Stromal cell of bone marrow (primary cell): ENCODE measurements around the gene RASL12.

Experiments used
- DNase-seq: peaks from one replicate; pipeline ENCODE4 v3.0.0-alpha.2; 2012; ENCODE audit warnings: low read depth

The RASL12 gene

DNA sequence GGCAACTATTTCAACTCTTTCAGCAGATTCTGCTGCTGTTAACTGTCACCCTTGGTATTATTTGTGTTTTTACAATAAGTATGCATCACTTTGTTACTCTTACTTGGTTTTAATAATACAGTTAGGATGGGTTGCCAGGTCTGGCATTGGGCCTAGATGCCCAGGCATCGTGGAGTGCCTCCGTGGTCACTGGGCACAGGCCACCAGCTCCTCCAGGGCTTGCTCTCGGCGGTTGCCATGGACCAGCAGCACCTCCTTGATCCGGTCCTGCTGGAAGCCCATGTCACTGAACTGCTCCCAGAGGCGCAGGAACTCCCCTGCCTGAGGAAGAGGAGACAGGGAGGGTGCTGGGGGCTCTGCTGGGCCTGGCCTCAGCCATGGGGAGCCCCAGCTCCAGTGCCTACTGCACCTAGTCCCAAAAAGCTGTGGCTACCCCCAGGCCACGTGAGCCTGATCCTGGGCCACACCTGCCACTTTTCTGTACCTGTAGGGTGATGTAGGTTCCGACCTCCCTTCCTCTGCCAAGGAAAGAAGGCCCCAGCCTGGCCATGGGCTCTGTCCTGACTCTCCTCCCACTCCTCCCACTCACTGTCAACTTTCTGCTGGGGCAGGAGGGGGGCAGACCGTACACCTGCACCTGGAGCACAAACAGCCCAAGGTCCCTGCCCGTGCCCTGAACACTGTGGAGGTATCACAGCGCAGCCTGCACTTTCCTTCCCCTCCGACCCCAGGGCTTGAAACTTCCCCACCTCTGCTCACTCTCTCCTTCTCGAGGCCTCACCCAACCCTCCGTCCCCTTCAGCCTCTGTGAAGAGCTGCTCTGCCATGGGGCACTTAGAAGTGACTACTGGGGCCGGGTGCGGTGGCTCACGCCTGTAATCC, 25.4 kb upstream of the RASL12 start:
- DNase-seq: no peak

DNA sequence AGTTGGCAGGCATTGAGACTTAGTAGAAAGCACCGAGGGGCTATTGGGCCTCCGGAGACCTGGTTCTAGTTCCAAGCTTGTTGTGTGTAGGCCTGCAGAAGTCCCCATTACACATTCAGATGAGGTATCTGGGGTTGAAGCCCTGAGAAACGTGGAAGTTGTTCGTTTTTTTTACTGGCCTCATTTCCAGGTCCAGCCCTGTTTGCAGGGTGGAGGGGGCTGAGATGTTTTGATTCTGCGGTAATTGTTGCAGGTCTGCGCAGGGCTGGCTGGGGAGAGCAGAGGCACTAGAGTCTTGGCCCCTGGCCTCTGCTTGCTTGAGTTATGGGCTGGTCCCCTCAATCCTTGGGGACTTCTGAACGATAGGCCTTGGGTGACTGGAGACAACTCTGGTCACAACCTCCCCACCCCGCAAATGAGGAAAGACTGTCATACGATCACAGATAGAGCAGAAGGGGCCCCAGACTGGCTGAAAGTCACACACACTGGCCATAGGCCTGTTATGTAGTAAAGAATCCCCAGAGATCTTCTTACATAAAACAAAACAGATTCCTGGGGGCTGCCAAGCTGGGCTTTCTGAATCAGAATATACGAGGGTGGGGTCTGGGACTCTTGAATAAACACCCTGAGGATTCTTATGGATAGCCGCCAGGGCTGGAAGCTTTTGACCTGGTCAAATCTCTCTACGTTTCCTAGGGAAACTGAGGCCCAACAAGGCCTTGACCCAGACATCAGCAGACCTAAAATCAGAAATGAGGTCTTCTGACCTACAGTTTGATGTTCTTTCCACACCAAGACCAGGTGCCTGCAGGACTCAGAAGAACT, 24.4 kb upstream of the RASL12 start:
- DNase-seq: no peak

DNA sequence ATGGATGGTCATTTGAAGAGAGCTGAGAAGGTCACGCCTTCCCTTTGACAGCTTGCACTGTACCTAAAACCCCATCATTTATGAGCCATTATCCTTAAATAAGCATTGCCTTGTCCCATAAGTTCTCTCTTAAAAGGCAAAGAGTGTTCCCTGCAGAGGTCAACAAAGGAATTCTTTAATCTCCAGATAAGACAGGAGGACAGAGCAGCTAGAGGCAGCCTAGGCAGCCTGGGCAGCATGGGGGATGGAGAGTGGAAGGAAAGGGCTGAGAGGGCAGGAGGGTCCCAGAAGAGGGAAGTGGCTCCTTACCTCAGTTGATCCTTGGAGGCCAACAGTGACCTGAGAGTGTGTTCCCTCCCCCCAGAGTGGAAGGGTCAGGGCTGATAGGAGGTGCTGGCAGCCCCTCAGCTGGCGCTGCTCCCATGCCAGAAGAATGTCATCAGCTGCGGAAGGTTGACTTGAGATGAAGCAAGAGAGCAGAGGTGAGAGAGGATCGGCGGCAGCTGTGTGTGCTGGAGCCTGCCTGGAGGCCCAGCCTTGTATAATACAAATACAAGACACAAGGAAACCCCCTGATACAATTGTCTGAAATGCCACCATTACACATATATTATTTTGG, 21.5 kb upstream of the RASL12 start:
- DNase-seq: no peak

DNA sequence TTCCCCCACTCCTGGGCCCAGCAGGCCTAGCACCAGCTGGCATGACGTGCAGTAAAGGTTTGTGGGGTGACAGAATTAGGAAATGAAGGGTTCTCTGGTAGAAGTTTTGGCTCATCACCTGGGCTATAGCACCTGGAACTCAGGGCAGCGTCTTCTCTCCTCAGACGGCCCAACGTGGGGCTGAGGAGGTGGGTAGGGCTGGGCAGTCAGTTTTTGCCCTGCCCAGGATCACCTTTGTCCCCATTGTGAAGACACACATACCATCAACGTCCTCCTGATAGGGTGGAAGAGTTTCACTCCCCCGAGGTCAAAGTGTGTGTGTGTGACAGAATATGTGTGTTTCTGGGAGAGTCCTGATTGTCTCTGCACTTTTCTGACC, 20.8 kb upstream of the RASL12 start:
- DNase-seq: no peak

DNA sequence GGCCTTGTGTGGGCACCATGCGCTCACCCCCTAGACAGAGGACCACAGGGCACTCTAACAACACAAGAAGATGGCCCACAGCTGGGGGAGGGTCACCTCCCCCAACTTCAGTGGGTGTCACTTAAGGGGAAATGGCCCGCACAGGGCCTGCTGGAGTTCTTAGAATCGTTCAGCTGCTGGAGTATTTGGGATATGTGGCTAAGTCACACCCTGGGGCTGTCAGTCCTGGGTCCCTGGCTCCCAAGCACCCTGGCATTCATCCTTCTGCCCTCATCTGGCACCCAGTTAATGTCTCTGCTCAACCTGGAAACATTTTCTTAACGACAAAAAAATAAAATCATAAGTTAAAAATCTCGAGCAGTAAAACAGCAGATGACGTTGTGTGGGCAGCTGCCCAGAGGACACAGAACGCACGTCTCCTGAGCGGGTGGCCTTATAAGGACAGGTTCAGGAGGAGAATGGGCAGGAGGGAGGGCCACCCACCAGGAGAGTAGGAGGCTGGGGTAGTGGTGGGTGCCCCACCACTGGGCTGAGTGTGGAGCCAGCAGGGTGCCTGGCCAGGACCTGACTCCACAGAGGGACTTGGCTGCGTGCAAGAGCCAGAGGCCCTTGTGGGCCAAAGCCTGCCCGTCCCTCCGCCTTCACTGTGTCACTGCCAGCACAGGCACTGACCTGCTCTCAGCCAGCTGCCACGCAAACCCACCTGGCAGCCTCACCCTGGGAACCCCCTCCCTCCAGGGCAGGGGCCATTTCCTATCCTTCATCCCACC, 20.3 kb upstream of the RASL12 start:
- no peak for DNase-seq

DNA sequence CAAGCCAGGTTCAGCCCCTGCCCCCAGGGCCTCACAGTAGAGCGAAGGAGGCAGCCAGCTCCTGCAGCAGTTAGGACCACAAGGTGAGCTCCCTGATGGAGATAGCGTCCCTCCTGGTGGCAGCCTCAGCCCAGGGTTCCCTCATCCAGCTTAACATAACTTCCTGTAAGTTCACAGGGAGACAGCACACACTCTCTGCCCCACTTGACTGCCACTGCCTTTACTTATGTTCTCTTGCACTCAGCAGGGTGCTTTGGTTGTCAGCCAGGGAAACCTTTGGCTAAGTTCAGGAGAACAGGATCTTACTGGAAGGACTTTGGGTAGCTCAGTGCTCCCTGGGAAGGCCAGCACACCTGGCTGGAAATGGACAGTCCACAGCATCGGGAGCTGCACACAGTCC, 19.6 kb upstream of the RASL12 start:
- no peak for DNase-seq

DNA sequence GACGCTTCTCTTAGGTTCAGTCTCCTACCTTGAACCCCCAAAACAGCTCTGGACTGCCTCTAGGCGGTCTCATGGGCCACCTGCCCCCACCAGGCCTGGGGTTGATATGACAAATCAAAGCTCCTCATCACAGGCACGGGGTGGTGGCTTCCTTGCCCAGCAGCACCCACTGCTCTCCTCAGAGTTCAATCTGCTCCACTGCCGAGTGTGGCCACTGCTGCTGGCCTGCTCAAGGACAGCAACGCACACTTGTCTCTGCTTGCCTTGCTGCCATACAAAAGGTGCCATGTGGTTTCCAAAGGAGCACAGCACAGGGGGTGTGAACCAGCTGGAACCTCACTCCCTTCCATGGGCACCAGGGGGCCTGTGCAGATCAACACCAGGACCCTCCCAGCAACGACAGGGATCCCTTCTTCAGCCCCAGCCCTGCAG, 18.9 kb upstream of the RASL12 start:
- no peak for DNase-seq

DNA sequence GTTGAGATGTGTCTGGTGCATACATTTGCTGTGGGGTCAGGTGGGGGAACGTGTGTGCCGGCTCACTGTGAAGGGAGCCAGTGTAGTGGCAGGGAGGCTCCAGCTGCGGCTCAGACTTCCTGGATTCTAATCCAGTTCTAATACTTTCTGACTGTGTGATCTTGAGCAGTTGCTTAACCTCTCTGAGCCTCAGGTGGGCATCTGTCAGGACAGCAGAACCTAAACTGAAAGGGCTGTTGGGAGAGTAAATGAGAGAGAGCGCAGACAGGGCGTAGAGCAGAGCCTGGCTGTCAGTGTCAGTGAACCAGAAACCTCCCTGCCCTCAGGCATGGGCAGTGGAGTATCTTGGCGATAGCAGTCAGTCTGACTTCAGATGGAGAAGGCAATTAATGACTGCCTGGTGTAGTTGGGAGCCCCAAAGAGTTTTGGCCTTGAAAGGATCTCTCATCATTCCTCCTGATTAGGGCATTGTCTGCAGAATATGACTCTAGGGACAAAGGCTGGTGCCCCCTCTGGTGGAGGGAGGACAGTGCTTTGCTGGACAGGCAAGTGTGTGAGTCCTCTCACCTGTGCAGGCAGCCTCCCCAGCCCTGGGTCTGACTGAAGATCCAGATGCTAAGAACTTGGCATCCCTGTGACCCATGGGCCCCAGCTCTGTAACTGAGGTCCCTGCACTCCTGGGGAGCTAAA, 18.3 kb upstream of the RASL12 start:
- no peak for DNase-seq

DNA sequence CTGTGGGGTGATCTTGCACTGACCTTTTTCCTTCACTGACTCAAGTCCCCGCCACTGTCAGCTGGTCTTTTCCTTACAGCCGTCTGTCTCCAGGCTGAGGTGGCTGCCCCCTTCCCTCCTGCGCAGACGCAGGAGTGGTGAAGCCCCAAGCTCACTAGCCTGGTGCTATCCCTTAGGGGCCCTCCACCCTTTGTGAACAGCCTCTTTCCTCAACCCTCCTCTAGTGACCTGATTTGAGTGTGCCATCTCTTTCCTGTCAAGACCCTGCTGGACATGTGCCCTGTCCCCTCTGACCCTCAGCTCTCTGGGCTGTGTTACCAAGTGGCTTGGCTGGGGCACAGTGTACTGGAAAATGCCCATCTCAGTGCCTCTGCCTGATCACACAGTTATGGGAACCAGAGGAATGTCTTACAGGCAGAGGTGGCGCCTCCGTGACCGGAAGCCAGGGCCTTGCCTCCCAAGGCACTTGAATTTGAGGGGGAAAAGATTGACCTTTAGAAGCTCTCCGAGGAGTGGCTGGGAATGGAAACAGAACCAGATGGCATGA, 17.5 kb upstream of the RASL12 start:
- DNase-seq: no peak

DNA sequence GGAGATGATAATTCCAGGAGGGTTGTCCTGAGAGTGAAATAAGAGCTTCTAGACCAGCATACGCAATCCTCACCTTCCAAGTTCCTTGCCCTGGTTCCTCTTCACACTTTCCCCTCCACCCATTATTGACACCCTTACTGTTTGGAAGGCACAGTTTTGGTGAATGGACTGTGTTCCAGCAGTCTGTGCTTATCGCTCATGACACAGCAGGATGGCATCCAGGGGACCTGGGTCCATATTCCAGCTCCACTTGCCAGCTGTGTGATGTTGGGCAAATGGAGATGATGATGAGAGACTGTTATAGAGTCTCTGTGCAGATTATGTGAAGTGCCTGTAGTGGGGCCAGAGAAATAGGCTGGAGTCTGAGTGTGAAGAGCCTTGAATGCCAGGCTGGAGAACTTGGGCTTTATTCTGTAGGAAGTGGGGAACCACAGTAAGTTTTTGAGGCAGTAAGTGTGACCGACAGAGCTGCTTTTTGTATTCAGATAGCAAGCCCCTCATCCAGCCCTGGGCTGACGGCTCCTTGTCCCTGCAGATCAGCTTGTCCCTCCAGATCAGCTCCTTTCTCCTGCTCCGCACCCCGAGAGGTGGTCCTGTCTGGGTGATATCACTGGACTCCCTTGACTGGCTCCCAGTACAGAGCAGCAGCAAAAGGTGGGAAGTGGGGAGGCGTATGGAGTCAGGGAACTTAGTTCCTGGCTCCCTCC, 16.9 kb upstream of the RASL12 start:
- no peak for DNase-seq

DNA sequence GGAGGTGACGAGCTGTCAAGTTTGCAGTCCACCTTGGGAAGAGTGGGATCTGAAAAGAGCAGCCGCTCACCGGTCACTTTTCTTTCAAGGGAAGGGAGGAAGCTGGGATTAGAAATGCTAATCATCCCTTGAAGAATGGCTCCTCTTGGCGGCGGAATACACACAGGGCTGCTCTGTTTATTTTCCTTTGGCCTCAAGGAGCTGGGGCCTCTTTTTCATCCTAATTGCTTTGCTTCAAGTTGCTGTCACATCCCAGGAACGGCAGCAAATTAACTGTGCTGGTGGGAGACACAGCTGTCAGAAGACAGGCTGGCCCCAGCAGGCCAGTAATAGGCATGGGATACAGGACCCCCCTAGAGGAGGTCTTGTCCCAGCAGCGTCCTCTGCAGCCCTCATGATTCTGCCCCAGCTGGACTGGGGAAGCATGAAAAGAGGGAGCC, 15.5 kb upstream of the RASL12 start:
- DNase-seq: no peak

DNA sequence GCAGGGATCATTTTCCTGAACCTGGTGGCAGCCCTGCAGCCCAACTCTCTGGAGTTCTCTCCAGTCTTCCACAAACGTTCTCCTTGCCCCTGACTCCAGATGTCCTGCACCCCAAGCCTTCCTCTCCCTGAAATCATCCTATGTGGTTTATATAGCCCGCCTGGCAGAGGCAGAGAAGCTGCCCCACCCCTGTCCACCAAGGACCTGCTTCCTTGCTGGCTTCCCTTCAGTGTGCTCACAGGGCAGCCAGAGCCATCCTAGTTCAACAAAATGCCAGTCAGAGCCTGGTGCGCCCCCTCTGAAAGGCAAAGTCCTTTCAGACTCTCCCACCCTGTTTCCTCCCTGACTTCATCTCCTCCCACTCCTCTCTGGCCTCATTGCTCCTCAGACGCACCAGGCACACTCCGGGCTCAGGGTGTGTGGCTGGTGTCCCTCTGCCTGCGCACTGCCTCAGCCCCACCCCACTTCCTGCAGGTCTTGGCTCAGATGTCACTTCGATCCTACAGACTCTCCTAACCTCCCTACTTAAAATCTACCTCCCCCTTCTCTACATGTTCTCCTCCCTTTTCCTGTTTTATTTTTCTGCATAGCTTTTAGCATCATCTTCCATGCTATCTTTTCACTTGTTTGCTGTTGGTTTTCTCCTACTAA, 14.6 kb upstream of the RASL12 start:
- DNase-seq: no peak

DNA sequence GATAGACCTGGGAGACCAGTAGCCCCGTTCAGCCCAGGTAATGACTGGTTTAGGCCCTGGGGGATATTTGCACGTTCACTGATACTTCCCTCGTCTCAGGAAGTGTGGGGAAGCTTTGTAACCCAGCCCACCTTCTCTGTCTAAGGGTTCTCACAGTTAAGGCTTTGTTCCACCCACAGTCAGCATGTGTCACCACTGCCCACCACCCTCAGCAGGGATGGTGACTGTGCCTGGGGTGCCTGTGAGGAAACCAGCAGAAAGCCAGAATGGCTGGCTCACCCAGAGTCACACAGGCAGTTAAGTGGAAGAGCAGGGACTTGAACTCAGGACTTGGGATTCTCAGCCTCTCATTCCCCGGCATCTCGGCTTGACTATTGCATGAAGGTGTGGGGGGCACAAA, 14.0 kb upstream of the RASL12 start:
- DNase-seq: no peak

DNA sequence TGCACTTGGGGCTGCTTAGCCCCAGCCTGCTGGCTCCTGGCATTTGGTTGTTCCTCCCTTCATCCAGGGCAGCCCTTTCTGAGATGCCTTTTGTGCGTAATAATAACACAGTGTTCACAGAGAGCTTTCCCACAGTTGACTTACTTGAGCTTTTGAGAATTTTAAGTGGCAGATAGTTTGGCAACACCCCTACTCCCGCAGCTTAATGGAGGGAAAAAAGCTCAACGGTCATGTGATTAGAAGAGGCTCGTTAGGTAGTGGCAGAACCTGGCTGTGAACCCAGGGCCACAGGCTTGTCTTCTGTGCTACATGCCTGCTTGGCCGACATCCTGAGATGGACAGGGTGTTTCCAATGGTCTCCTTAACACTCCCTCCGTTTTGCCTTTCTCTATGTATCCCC, 13.5 kb upstream of the RASL12 start:
- DNase-seq: no peak

DNA sequence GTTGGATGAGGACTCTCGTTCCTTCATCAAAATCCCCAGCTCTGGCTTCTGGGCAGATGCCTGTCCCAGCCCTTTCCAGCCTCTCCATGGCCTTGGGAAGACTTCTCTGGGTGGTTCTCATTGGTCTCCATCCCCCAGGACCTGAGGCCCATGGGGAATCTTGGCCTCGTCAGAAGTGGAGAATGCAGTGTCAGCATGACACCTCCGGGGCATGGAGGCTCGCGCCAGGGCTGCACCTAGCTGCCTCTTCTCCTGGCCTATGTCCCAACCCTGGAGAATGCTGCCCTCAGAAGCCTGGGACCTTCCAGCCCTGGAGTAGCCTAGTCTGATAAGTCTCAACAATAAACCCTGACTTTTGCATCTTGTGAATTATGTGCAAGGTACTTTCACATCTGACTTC, 11.8 kb upstream of the RASL12 start:
- no peak for DNase-seq

DNA sequence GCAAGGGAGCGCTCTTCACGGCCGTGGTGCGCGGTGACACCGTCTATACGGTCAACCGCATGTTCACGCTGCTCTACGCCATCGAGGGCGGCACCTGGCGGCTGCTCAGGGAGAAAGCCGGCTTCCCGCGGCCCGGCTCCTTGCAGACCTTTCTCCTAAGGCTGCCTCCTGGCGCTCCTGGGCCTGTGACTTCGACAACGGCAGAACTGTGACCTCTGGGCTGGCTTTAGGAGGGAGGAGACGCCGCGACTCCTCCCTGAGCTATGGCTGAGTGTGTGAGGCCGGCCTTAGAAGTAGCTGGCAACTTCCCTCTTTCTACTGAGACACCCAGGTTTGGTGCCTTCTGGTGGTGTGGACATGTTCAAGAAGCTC, 10.2 kb upstream of the RASL12 start:
- no peak for DNase-seq

DNA sequence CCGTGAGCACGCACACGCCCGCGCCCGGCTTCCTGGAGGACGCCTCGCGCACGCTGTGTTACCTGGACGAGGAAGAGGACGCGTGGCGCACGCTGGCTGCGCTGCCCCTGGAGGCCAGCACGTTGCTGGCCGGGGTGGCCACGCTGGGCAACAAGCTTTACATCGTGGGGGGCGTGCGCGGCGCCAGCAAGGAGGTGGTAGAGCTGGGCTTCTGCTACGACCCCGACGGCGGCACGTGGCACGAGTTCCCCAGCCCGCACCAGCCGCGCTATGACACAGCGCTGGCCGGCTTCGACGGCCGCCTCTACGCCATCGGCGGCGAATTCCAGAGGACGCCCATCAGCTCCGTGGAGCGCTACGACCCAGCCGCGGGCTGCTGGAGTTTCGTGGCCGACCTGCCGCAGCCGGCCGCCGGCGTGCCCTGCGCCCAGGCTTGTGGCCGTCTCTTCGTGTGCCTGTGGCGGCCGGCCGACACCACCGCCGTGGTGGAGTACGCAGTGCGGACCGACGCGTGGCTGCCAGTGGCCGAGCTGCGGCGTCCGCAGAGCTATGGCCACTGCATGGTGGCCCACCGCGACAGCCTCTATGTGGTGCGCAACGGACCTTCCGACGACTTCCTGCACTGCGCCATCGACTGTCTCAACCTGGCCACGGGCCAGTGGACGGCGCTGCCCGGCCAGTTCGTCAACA, 9.6 kb upstream of the RASL12 start:
- no peak for DNase-seq

DNA sequence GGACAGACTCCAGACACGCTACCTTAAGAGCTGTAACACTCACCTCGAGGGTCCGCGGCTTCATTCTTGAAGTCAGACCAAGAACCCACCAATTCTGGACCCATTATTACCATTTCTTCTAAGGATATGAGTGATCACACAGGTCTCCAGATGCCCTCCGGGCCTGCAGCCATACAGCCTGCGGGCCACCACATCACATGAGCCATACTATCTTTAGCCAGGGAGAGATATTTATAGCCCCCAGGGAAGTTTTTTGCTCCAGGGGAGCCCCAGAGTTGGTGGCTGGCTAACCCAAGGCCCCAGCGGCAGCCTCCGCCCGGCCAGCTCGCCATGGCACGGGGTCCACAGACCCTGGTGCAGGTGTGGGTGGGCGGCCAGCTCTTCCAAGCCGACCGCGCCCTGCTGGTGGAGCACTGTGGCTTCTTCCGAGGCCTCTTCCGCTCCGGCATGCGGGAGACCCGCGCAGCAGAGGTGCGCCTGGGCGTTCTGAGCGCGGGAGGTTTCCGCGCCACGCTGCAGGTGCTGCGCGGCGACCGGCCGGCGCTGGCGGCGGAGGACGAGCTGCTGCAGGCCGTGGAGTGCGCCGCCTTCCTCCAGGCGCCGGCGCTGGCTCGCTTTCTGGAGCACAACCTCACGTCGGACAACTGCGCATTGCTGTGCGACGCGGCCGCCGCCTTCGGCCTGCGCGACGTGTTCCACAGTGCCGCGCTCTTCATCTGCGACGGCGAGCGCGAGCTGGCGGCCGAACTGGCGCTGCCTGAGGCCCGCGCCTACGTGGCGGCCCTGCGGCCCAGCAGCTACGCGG, 8.9 kb upstream of the RASL12 start, which contains the start of gene KBTBD13:
TSS of gene KBTBD13 (plus strand) at position 261 of the 805 bp plus-strand sequence. CDS start at position 331, 70 bp downstream.
- DNase-seq: no peak
